IMR-90 (cell line): Measurements from ENCODE around the gene HSPB9. TPM values are rescaled to one million over a fixed set of nuclear protein-coding genes. Genes with fewer than 3 reads are reported as not detected.

ENCODE experiments used
- ATAC-seq: fragments of 200-7000 bp; cut with Tn5 transposase; 2 replicates; pipeline ENCODE4 v1.9.1; 2020; ENCODE audit warnings: low read depth, mild to moderate bottlenecking, moderate library complexity
- BruUV-seq: library from RNA; stranded (reverse); fragments of 400-500 nt; replicated peaks from 2 replicates; lab custom pipeline; 2021; lab: Mats Ljungman, UMichigan
- CTCF ChIA-PET: fragments of 300-600 bp; formaldehyde crosslinking; extraction: SDS; loops from one replicate; lab custom pipeline; 2021; ENCODE audit warnings: antibody characterized with exemption; lab: Yijun Ruan, JAX
- POLR2A ChIA-PET: fragments of 300-600 bp; sonication (Branson Sonifier 250); formaldehyde crosslinking; loops from one replicate; lab custom pipeline; 2022; ENCODE audit warnings: antibody characterized with exemption; ENCODE audit not compliant: unreplicated experiment; lab: Charles Lee
- DNase-seq: peaks from one replicate; pipeline ENCODE4 v3.0.0; 2013
- H2AFZ ChIP-seq: replicated peaks from 2 replicates; pipeline ENCODE3; 2013; ENCODE audit warnings: low read length, mild to moderate bottlenecking; ENCODE audit not compliant: poor library complexity
- H2AK5ac ChIP-seq: 2 replicates; pipeline ENCODE4 v1.6.1; 2013; ENCODE audit warnings: low read depth, low read length, inconsistent platforms
- H2AK9ac ChIP-seq: replicated peaks from 2 replicates; pipeline ENCODE3; 2013; ENCODE audit warnings: mild to moderate bottlenecking, low read depth, low read length, moderate library complexity; ENCODE audit not compliant: poor library complexity
- H2BK120ac ChIP-seq: 2 replicates; pipeline ENCODE4 v1.6.1; 2013; ENCODE audit warnings: low read depth, low read length, inconsistent platforms
- H2BK15ac ChIP-seq: 3 replicates; pipeline ENCODE4 v1.6.1; 2013; ENCODE audit warnings: low read depth, low read length, inconsistent platforms
- H2BK20ac ChIP-seq: 2 replicates; pipeline ENCODE4 v1.6.1; 2013; ENCODE audit warnings: low read depth, mild to moderate bottlenecking, inconsistent platforms, low read length, moderate library complexity
- H2BK5ac ChIP-seq: 2 replicates; pipeline ENCODE4 v1.6.1; 2013; ENCODE audit warnings: mild to moderate bottlenecking, low read depth, low read length, inconsistent platforms; ENCODE audit not compliant: poor library complexity, severe bottlenecking
- H3K14ac ChIP-seq: replicated peaks from 2 replicates; pipeline ENCODE4 v1.6.1; 2013; ENCODE audit warnings: low read depth, low read length, inconsistent platforms
- H3K18ac ChIP-seq: 2 replicates; pipeline ENCODE4 v1.6.1; 2013; ENCODE audit warnings: low read depth, low read length, control low read depth
- H3K23ac ChIP-seq: 2 replicates; pipeline ENCODE4 v1.6.1; 2013; ENCODE audit warnings: low read depth, low read length, inconsistent platforms
- H3K27ac ChIP-seq: 2 replicates; pipeline ENCODE4 v1.5.1; 2013; ENCODE audit warnings: mild to moderate bottlenecking, control low read depth, low read length; ENCODE audit not compliant: insufficient read depth
- H3K27me3 ChIP-seq: 2 replicates; pipeline ENCODE4 v1.6.1; 2013; ENCODE audit warnings: low read length; ENCODE audit not compliant: control insufficient read depth, insufficient read depth
- H3K36me3 ChIP-seq: 2 replicates; pipeline ENCODE4 v1.6.1; 2013; ENCODE audit warnings: low read length, mixed read lengths; ENCODE audit not compliant: control insufficient read depth, insufficient read depth
- H3K4ac ChIP-seq: 2 replicates; pipeline ENCODE4 v1.6.1; 2013; ENCODE audit warnings: low read depth, low read length, inconsistent platforms
- H3K4me1 ChIP-seq: 2 replicates; pipeline ENCODE4 v1.6.1; 2013; ENCODE audit warnings: low read length, mixed read lengths; ENCODE audit not compliant: control insufficient read depth, insufficient read depth
- H3K4me2 ChIP-seq: 2 replicates; pipeline ENCODE4 v1.6.1; 2013; ENCODE audit warnings: low read depth, mild to moderate bottlenecking, control low read depth, low read length, moderate library complexity
- H3K4me3 ChIP-seq: 2 replicates; pipeline ENCODE4 v1.5.1; 2013; ENCODE audit warnings: low read depth, mild to moderate bottlenecking, control low read depth, low read length, moderate library complexity; ENCODE audit not compliant: insufficient read depth
- H3K56ac ChIP-seq: 2 replicates; pipeline ENCODE4 v1.6.1; 2013; ENCODE audit warnings: low read length, inconsistent platforms; ENCODE audit not compliant: insufficient read depth; ENCODE audit errors: extremely low read depth
- H3K79me1 ChIP-seq, 2 experiments: 2 replicates each; pipeline ENCODE4 v1.6.1; 2013; ENCODE audit warnings: low read length in 2 of 2, inconsistent platforms in 1 of 2, low read depth in 1 of 2
- H3K9ac ChIP-seq: 2 replicates; pipeline ENCODE4 v1.6.1; 2013; ENCODE audit warnings: low read depth, low read length, control low read depth
- H3K9me1 ChIP-seq: 2 replicates; pipeline ENCODE4 v1.6.1; 2013; ENCODE audit warnings: low read length, inconsistent platforms; ENCODE audit not compliant: insufficient read depth
- H3K9me3 ChIP-seq: 2 replicates; pipeline ENCODE4 v1.6.1; 2013; ENCODE audit warnings: low read length; ENCODE audit not compliant: control insufficient read depth, insufficient read depth
- H4K20me1 ChIP-seq: 2 replicates; pipeline ENCODE4 v1.6.1; 2013; ENCODE audit warnings: low read length, inconsistent platforms; ENCODE audit not compliant: insufficient read depth
- H4K5ac ChIP-seq: 2 replicates; pipeline ENCODE4 v1.6.1; 2013; ENCODE audit warnings: mild to moderate bottlenecking, low read depth, low read length, control low read depth
- H4K8ac ChIP-seq, 2 experiments: 2 replicates each; pipeline ENCODE4 v1.6.1; 2013; ENCODE audit warnings: low read depth in 2 of 2, low read length in 2 of 2, control low read depth in 1 of 2, inconsistent platforms in 1 of 2
- H4K91ac ChIP-seq: 2 replicates; pipeline ENCODE4 v1.6.1; 2013; ENCODE audit warnings: low read depth, low read length, inconsistent platforms; ENCODE audit not compliant: insufficient read depth
- BHLHE40 ChIP-seq: fragments of 150-350 bp; IDR thresholded peaks from 2 replicates; pipeline ENCODE4 v1.6.1; 2016; ENCODE audit warnings: mild to moderate bottlenecking, low read depth, low read length
- CEBPB ChIP-seq: IDR thresholded peaks from 2 replicates; pipeline ENCODE4 v1.6.1; 2012; ENCODE audit warnings: low read depth, low read length, improper control_type of control experiment
- CHD1 ChIP-seq: IDR thresholded peaks from 2 replicates; pipeline ENCODE4 v1.6.1; 2012; ENCODE audit warnings: low read depth, low read length, improper control_type of control experiment
- CTCF ChIP-seq: conservative IDR thresholded peaks from 2 replicates; pipeline ENCODE4 v1.5.1; 2012; ENCODE audit warnings: mild to moderate bottlenecking, low read depth, low read length, improper control_type of control experiment
- ELK1 ChIP-seq: fragments of 150-350 bp; IDR thresholded peaks from 2 replicates; pipeline ENCODE4 v1.6.1; 2016; ENCODE audit warnings: low read depth, mild to moderate bottlenecking, low read length, moderate library complexity, borderline replicate concordance
- FOS ChIP-seq: fragments of 150-350 bp; IDR thresholded peaks from 2 replicates; pipeline ENCODE4 v1.6.1; 2016; ENCODE audit warnings: low read depth, low read length
- MAFK ChIP-seq: IDR thresholded peaks from 2 replicates; pipeline ENCODE4 v1.6.1; 2012; ENCODE audit warnings: low read depth, low read length, improper control_type of control experiment
- MAZ ChIP-seq: IDR thresholded peaks from 2 replicates; pipeline ENCODE4 v1.6.1; 2012; ENCODE audit warnings: low read depth, mild to moderate bottlenecking, low read length, improper control_type of control experiment, moderate library complexity, borderline replicate concordance
- MXI1 ChIP-seq: IDR thresholded peaks from 2 replicates; pipeline ENCODE4 v1.6.1; 2012; ENCODE audit warnings: low read depth, mild to moderate bottlenecking, low read length, moderate library complexity, borderline replicate concordance
- NFE2L2 ChIP-seq: fragments of 150-350 bp; IDR thresholded peaks from 2 replicates; pipeline ENCODE4 v1.6.1; 2016; ENCODE audit warnings: low read depth, mild to moderate bottlenecking, low read length
- POLR2A ChIP-seq: IDR thresholded peaks from 2 replicates; pipeline ENCODE4 v1.6.1; 2012; ENCODE audit warnings: mild to moderate bottlenecking, low read depth, low read length
- RAD21 ChIP-seq: IDR thresholded peaks from 2 replicates; pipeline ENCODE4 v1.6.1; 2012; ENCODE audit warnings: low read length, improper control_type of control experiment
- RCOR1 ChIP-seq: IDR thresholded peaks from 2 replicates; pipeline ENCODE4 v1.6.1; 2012; ENCODE audit warnings: mild to moderate bottlenecking, low read length, improper control_type of control experiment; ENCODE audit not compliant: insufficient replicate concordance
- RFX5 ChIP-seq: IDR thresholded peaks from 2 replicates; pipeline ENCODE4 v1.8.0; 2012; ENCODE audit warnings: low read depth, mild to moderate bottlenecking, low read length, moderate library complexity
- SMC3 ChIP-seq: fragments of 150-350 bp; IDR thresholded peaks from 2 replicates; pipeline ENCODE4 v1.6.1; 2016; ENCODE audit warnings: low read depth, mild to moderate bottlenecking, antibody characterized with exemption, low read length, moderate library complexity
- USF2 ChIP-seq: fragments of 150-350 bp; IDR thresholded peaks from 2 replicates; pipeline ENCODE4 v1.6.1; 2017; ENCODE audit warnings: mild to moderate bottlenecking, antibody characterized with exemption, low read length, low read depth
- WGBS, 2 experiments: methylation state at CpG; one replicate each; pipeline versions ENCODE4 v1.1.5 to v1.1.7; 2013; ENCODE audit warnings: missing lambda C conversion rate in 2 of 2; ENCODE audit not compliant: insufficient read length in 1 of 2; ENCODE audit errors: extremely low coverage in 2 of 2; 5-methylcytosine and 5-hydroxymethylcytosine counted together
- dilution Hi-C: fragments of 300-500 bp; cut with HindIII; formaldehyde crosslinking; loops from one replicate; pipeline ENCODE4 v1.14.3; 2018; ENCODE audit warnings: low sequenced_read_pairs; ENCODE audit not compliant: unreplicated experiment
- in situ Hi-C: fragments of 300-500 bp; cut with MboI; formaldehyde crosslinking; loops from 3 replicates; pipeline ENCODE4 v1.14.3; 2019; ENCODE audit warnings: low sequenced_read_pairs, inconsistent platforms, mixed read lengths
- intact Hi-C: fragments of 100-400 bp; cut with micrococcal nuclease; formaldehyde crosslinking; loops from 2 replicates; pipeline ENCODE4 v1.10.0; 2022
- polyA plus RNA-seq, 3 experiments: library from polyadenylated mRNA; depleted of rRNA; stranded (reverse); fragments of >200 nt; gene quantifications; 2 replicates each; pipeline ENCODE4 v1.2.3, GENCODE V29; 2012; ENCODE audit warnings: low replicate concordance in 1 of 3
- total RNA-seq: library from RNA; depleted of rRNA; stranded (reverse); fragments of >200 nt; gene quantifications from 2 replicates; pipeline ENCODE4 v1.2.3, GENCODE V29; 2012

Gene HSPB9
- total and polyA plus RNA-seq, 2 of the 4 experiments (the other 2 are of a cell fraction), result not detected

- no peak overlapping the region for H3K4ac ChIP-seq
- in situ Hi-C loops (no loop called here), intact Hi-C loops (no loop called here), dilution Hi-C loops (no loop called here)
- TF ChIP-seq ELK1 (no peak), POLR2A (no peak), RFX5 (no peak), MAFK (no peak), SMC3 (no peak), CHD1 (no peak), USF2 (no peak), CEBPB (no peak), NFE2L2 (no peak), RCOR1 (no peak), BHLHE40 (no peak), FOS (no peak), MAZ (no peak), MXI1 (no peak), RAD21 (no peak), CTCF (no peak)
- no peaks in the 10 kb centered on the region for H3K9me3 ChIP-seq
- no peak overlapping the region for H3K4me3 ChIP-seq
- no peak overlapping the region; the same call in 1 of the 2 replicates for H3K23ac ChIP-seq
- peaks cover 47% of the 10 kb centered on the region for H3K27me3 ChIP-seq
- DNase-seq (no peak), ATAC-seq (no peak)
- H3K9me1 ChIP-seq, result no peaks in the 10 kb centered on the region
- H2BK15ac ChIP-seq, result no peak overlapping the region
- no peak overlapping the region for H2AFZ ChIP-seq
- H3K4me1 ChIP-seq, result no peaks in the 10 kb centered on the region
- no peaks in the 10 kb centered on the region for H3K36me3 ChIP-seq
- no peak overlapping the region for H2AK9ac ChIP-seq
- H2AK5ac ChIP-seq, result no peak overlapping the region
- no peak overlapping the region for H3K9ac ChIP-seq
- ChIA-PET POLR2A (no interaction called here), CTCF (no interaction called here)
- no peak overlapping the region for H2BK5ac ChIP-seq
- no peak overlapping the region for H3K27ac ChIP-seq
- H3K14ac ChIP-seq, result no peak overlapping the region
- H3K79me1 ChIP-seq, result no peaks in the 10 kb centered on the region
- no peak overlapping the region for H4K8ac ChIP-seq
- H2BK20ac ChIP-seq, result no peak overlapping the region
- H3K56ac ChIP-seq, result no peak overlapping the region
- WGBS, 2 experiments, result no CpG with 5 or more reads among the region's 2 CpGs
- H4K5ac ChIP-seq, result no peak overlapping the region
- no peaks in the 10 kb centered on the region for H4K20me1 ChIP-seq
- H2BK120ac ChIP-seq, result no peak overlapping the region
- no peak overlapping the region for H3K4me2 ChIP-seq
- H4K91ac ChIP-seq, result no peak overlapping the region
- no TSS peak for BruUV-seq
- H3K18ac ChIP-seq, result no peak overlapping the region
These were observed 43.1 kb upstream of the HSPB9 start for GRCh38 chr17:42079541-42079940.
